RKO (cell line): ENCODE results near the gene ATG13.
"Not testable (repeated sequence)": the region's sequence is repeated elsewhere in the genome, so short reads cannot be mapped to it uniquely, and the experiment has no call there.

Source experiments
- DNase-seq: peaks from one replicate; pipeline ENCODE4 v3.0.0-alpha.2; 2016; ENCODE audit warnings: low spot score

Gene ATG13

DNA sequence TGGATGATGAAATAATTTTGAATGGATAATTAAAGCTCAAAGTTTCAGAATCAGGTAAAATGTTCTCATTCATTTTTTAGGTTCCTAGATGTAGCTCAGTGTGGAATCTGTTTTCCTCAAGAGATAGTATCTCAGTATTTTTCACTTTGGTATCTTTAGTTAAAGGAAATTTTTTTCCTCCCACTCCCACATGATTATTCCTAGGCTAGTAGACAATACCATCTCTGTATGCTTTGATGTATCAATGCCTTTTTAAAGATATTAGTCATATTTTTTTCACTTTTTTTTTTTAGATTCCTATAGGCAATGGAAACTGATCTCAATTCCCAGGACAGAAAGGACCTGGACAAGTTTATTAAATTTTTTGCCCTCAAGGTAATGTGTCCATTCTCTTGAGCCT is 26.6 kb downstream of the ATG13 start:
- DNase-seq: no peak

DNA sequence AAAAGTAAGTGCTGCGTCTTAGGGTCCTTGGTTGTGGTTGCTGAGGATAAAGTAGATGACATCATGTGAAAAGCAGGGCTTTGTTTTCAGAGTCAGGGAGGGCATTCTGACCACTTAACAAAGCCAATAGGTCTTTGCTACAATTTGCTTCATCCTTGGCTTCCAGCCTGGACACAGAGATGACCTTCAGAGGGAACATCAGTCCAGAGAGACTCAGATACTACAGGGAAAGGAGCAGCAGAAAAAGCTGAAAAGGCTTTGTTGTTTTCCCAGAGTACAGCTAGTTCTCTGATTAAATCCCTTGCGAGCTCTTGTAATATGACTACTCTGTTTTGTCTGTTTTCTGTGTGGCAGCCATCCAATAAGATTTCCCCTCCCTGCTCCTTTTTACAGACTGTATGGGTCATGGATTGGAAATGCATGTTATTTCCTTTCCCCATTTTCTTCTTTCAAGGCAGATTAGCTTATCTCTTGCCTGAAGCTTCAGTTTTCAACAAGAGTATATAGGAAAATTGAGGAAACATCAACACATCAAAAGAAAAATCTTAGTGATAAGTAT is 31.9 kb downstream of the ATG13 start:
- DNase-seq: no peak

DNA sequence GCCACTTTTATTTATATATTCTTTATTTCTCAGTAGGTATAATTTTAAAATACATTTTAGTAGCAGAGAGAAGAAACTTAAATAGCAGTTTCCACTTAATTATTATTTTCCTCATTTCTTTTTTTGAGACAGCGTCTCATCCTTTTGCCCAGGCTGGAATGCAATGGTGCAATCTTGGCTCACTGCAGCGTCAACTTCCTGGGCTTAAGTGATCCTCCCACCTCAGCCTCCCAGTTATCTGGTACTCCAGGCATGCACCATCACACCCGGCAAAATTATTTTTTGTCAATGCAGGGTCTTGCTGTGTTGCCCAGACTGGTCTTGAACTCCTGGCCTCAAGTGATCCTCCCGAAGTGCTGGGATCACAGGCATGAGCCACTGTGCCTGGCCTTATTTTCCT is 38.3 kb downstream of the ATG13 start:
- DNase-seq: no peak

DNA sequence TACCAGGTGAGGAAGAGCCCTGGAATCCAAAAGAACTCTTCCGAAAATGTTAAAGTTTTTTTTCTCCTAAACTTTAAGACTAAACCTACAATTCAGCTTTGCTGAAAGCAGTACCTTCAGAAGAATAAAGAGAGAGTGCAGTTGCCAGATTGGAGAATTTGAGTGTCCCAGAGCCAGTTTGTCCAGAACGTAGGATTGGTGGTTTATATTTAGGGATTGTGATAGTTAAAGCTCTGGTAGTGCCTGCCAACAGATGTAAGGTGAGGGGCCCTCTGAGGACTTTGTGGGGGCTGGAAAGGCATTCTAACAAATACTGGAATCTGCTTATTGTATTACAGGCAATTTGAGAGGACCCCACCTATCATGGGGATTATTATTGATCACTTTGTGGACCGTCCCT is 39.8 kb downstream of the ATG13 start:
- no peak for DNase-seq

DNA sequence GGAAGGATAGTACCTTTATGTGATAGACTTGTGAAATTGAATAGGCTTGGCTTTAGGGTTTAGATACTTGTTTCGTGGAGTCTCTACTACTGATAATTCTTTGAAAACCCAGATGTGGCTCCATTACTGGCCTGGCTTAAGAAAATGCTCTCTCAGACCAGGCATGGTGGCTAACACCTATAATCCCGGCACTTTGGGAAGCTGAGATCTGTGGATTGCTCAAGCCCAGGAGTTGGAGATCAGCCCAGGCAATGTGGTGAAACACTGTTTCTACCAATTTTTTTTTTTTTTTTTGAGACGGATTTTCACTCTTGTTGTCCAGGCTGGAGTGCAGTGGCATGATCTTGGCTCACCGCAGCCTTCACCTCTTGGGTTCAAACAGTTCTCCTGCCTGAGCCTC is 40.9 kb downstream of the ATG13 start:
- DNase-seq: no peak

DNA sequence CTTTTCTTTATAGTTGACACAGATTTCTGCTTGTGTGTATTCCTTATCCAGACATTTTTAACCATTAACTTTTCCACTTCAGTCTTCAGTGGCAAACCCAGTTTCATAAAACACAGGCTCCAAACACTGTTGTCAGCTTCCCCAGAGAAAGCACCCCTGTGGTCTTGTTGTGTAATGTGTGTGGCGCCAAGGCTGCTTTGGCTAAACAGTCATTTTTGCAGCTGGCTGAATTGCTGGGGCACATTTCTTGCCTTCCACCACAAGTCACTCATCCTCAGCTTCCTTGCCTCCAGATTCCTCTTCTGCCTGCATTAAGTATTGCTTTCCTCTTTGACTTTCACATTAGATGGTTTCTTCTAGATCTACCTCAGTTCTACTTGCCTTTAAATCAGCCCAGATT is 42.6 kb downstream of the ATG13 start:
- DNase-seq: no peak

DNA sequence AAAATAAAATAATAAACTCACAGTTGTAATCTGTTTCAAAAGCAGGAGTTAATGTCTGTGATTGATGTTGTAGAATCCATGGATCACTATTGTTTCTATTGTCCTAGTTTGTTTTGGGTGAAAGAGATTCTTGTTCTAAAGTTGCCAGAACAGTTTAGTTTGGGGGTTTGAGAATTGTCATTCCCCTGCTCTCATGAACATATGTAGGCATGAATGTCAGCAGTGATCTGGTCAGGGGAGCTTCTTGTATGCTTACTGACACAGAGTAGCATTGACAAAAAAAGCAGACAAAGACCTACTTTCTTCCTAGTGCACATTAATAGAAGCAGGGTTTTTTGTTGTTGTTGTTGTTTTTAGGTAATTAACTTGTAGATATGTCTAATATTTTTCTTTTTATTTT is 44.5 kb downstream of the ATG13 start:
- no peak for DNase-seq

DNA sequence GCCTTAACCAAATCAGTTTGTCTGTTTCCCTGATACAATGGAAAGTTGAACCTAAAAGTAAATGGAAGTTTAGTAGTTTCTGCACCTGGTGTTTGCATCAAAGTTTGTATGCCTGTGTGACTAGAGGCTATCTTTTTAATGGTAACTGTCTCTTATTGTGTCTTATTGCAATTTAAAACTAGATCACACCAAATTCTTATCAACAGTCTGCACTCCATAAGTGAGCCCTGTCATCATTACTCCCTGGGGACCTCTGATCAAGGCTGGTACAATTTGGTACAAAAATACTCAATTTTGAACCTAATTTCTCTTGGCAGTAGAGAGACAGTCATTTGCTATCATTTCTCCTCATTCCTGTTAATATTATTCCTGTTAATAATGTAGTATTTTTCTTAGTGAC is 45.0 kb downstream of the ATG13 start:
- DNase-seq: no peak

DNA sequence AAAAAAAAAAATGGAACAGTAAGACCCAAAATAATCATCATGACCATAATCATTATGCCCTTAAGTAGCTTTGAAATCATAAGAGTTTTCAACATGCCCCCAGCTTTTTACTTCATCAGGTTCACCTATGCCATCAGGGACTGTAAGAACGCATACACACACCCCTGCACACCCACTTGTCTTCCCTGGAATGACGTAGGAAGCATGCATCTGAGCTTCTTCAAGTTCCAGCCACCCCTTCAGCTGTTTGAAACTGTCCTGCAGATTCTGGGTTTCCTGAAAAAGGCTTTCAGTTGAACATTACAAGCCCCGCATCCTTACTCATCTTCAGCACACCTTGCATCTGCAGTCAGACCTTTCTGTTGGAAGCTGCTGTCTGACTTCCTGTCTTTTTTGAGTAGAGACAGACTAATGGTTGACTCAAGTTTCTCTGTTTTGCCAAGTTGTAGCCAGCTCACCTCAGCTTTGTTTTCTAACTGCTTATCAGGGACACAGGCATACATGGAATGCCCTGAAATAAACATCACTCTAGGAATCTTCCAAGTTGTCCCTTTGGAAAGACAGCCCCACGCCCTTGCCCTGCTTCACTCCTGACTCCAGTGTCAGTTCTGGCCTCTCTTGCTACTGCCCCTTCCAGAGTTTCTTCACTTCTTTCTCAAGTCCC is 46.1 kb downstream of the ATG13 start:
- no peak for DNase-seq

DNA sequence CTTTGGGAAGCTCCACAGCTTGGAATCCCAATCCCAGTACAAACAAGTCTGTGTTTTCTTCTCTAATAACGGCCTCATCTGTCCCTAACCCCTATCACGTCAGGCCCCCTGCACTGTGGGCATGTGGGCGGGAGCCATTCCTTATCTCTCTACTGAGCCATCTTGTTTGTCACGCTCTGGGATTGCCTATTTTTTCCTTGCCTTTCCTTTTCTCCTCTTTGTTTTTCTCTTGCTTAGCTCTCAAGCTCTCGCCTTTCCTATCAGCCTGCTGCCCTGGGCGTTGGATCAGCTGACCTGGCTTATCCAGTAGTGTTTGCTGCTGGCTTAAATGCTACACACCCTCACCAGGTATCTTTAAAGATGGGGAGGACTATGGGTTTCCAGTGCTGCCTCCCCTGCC is 47.3 kb downstream of the ATG13 start:
- DNase-seq: no peak

DNA sequence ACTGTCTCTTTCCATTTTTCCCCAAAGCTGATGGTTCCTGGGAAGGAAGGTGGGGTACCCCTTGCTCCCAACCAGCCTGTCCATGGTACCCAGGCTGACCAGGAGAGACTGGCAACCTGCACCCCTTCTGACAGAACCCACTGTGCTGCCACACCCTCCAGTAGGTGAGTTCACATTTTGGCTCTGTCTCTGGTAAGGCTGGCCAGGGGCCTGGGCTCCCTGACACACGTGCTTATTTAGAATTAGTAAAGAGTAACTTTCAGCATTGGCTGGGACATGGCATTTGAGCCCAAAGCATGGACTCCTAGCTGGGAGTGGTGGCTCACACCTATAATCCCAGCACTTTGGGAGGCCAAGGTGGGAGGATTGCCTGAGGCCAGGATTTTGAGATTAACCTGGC is 48.0 kb downstream of the ATG13 start:
- no peak for DNase-seq

DNA sequence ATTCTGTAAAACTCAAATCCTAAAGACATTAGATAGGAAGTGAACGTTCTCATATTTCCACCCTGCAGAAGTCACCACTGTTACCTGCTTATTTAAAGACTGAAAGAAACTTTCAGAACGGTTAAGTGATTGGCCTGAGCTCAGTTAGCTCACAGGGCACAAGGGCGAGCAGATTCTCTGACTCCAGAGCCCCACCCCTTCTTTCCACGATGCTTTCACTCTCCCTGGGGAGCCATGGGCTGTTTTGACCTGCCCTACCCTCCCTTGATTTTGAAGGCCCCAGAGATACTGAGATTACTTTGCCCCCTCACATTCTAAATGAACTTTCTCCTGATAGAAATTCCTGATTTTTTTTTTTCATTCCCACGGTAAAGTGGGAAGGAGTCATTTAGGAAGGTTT is 49.2 kb downstream of the ATG13 start:
- no peak for DNase-seq

DNA sequence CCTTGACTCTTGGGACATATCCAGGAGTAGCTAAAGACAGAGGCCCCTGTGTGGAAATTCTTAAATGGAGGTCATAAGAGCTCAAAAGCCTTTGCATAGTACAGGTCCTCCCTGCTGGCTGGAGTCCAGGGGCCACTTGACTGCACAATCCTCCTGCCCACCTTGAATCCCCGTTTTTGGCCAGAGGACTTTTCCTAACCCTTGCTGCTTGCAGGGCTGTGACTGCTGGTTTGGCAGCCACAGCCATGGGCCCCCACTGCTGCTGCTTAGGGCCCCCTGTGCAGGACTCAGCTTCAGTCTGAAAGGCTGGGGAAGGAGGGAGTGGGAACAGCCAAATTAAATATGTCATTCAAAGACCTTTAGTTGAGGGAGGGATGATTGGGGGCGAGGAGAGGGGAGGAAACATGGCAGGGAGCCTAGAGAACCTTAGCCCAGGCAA is 49.7 kb downstream of the ATG13 start:
- DNase-seq: no peak

DNA sequence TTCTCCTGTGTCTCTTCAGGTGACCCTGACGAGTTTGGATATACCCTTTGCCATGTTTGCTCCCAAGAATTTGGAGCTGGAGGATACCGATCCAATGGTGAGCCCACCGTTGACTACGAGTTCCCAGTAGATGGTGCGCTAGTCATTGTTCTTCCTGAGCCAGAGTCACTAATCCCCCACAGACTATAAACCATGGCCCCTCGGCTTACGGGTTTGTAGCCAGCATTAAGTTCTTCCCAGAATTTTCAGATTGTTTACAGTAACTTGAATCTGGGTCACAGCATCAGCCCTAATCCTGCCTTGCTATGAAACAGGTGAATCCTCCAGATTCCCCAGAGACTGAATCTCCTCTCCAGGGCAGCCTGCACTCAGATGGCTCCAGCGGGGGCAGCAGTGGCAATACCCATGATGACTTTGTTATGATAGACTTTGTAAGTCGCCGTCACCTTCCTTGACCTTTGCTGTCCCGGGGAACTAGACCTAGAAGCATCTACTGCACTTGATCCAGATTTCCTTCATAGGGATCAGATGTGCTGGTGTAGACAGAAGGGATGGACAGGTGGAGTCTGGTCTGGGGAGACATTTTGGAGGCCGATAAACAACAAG is 51.2 kb downstream of the ATG13 start:
- DNase-seq: no peak

DNA sequence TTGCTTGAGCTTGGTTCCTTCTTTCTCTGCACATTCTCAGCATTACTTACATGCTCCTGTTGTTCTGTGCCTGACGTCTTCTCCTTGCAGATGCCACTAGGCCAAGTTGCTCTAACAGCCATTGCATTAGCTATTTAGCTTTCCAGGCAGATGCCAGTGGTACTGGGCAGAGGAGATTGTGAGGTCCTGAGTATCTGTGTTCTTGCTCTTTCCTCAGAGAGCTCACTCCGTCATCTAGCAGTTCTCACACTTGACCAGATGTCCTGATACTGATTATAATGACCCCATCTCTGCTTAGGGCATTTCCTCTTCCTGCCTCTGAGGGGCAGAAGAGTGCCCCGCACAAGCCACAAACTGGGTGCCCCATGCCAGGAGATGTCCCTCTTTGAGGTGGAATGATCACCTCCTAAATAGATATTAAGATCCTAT is 52.4 kb downstream of the ATG13 start:
- DNase-seq: peak; percentile 46

DNA sequence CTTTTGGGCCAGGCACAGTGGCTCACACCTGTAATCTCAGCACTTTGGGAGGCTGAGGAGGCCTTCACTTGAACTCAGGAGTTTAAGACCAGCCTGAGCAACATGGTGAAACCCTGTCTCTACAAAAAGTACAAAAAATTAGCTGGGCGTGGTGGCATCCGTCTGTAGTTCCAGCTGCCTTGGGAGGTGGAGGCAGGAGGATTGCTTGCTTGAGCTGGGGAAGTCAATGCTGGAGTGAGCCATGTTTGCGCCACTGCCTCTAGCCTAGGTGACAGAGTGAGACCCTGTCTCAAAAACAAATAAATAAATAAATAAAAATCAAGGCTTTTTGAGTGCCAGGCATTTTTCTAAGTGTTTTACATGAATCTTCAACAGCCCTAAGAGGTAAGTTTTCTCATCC is 53.2 kb downstream of the ATG13 start:
- not testable (repeated sequence) for DNase-seq

DNA sequence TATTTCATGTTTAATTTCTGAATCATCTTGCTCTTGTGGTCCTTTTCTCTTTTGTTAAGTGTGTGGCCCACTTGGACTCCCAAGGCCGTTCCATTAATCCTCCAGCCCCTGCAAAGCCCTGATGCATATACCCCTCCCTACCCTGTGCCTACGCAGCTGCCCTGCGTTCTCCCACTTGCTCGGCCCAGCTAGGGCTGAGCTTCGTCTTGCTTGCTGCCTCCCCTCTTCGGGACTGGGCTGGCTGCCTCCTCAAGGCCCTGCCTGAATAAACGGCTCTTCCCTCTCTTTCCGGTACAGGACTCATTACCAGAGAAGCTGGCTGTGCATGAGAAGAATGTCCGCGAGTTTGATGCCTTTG is 54.6 kb downstream of the ATG13 start:
- no peak for DNase-seq

DNA sequence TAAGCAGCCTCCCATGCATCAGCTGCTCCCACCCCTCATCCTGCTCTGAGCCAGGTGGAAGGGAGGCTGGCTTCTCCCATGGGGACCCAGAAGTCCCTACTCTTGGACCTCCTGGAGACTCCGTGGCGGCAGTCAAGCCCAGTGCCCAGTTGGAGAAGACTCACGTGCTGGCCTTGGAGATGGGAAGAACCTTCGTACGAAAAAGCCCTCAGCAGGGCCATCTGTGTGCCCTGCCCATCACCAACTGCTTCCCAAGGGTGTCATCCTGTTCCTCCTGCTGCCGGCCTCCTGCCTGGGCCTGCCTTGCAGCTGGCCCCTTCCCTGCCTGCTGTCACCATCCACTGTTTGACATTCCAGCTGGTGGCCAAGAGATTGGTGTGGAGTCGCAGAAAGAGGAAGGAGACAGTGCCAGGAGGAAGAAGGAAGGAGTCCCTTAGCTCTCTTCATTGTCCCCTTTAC is 55.1 kb downstream of the ATG13 start:
- no peak for DNase-seq

DNA sequence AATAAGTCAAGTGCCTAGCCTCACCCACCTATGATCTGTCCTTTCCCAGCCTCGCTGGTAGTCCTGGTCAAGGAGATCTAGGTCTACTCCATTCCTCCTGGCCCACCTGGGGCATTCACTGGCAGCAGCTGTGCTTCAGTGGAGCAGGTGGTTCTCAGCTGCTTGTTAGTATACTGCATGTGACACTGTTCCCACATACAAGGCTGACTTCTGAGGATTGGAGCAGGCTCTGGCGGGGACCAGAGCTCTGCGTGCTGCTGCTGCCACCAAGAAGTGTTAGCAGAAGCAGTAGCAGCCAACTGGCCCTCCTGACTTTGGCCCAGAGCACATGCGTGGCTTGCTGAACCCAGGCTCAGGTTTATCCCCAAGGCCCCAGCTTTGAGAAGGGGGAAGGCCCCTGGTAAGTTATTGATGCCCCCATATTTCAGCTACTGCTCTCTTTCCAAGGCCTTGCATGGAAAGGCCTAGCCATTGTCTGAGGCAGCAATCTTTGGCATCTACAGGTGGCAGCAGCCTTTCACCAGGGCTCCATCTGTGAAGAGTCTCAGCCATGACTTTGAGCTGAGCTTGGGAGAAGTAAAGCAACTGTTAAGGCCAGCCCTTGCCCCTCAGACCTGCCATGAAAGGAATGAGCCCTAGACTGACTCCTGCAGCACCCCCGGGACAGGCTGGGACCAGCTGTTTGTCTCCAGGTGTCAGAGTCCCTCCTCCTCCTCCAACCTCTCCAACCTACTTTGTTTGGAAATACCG is 56.5 kb downstream of the ATG13 start:
- DNase-seq: no peak

DNA sequence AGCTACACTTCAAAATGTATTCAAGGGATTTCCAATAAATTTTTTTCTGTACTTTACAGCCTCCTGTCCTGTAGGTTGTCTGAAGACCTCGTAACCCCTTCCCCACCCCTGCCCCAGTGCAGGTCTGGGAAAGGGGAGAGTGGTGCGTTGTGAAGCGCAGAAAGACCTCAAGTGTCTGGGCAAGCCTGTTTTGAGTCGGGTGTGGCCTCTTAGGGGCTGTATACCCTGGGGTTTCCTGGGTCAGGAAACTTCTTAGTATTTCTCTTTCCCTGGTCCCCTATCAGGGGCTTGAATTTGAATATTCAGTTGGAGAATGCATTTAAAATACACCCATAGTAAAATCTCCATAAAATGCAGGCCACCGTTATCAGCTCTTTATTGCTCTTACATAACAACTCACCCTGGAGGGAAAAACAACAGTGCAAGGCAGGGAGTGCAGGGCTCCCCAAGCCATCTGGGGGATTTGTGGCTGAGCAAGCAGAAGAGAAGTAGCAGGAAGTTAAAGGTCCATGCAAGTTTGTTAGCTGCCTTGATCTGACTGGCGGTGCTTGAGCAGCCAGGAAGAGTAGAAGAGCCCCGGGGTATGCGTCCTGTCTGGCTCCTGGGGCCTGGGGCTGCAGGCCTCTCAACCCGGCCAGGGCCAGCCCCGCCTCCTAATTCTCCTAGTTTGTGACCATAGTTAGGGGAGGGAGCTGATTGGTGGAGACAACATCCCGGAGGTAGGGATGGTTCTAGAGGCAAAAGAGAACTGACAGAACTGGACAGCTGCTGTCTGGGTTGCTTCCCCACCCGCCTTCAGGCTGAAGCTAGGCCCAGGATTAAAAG is 57.3 kb downstream of the ATG13 start:
- no peak for DNase-seq

DNA sequence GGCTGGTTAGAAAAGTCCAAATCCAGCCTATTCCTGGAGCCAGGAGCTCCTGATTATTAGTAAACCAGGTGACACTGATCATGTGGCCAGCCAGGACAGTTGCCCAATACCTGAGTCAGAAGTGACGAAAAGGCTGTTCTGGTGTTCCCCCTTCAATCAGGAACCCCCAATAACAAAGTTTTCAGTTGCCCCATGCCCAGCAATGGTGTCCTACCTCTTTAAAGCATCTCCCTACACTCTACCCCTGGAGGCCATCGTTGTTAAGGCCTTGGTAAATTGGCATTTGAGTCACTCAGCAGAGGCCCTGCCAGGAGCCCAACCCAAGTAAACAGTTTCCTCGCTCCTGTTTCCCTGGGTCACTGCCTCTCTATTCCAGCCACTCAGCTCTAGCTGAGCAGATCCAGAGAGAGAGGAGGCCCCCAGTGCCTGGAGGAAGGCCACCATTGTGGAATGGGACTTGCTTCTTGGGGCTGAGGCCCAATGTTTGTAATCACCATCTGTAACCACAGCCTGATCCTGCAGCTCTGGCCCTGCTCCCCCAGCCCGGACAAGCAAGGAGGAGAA is 58.0 kb downstream of the ATG13 start:
- DNase-seq: no peak

DNA sequence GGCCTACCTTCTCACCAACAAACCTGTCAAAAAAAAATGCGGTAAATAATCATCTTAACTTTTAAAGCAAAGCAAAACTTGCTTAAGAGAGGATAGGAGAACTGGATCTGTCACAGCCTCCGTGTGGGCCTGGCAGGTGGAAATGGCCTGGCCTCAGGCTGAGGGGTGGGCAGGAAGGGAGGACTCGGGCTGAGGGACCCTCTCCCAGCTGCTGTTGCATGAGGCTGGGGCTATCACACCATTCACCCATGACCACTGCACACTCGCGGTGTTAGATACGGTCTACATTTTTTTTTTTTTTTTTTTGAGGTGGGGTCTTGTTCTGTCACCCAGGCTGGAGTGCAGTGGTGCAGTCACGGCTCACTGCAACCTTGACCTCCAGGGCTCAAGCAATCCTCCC is 58.6 kb downstream of the ATG13 start:
- no peak for DNase-seq
